Activated CD4-positive, alpha-beta T cell treated with anti-CD3 and anti-CD28 coated beads for 24 hours (primary cell): ENCODE results near the gene PCDHGA10.
"Not testable (repeated sequence)": the region's sequence is repeated elsewhere in the genome, so short reads cannot be mapped to it uniquely, and the experiment has no call there.

Source experiments
- DNase-seq, 2 donors: peaks; one replicate each; pipeline ENCODE4 v3.0.0-alpha.2; 2020; ENCODE audit warnings: low read depth in 2 of 2

Gene PCDHGA10

GRCh38 chr5:141412854-141413539, at the start of gene PCDHGA10:
Gene PCDHGA10 (plus strand): TSS chr5:141412987. CDS start chr5:141413176, 189 bp downstream.
- peak; percentile 32 to 44 for DNase-seq

GRCh38 chr5:141363952-141364660, 48.7 kb upstream of the PCDHGA10 start, which contains the start of gene PCDHGA5:
Gene PCDHGA5 (plus strand): TSS chr5:141364162. CDS start chr5:141364331, 169 bp downstream.
- no peak for DNase-seq

- DNase-seq: no peak
Measured at GRCh38 chr5:141366016-141366896, 46.5 kb upstream of the PCDHGA10 start.

- no peak for DNase-seq
Measured at GRCh38 chr5:141369994-141370848, 42.6 kb upstream of the PCDHGA10 start, which contains the start of gene PCDHGB3. Gene PCDHGB3 (plus strand): TSS chr5:141370242. CDS start chr5:141370395, 153 bp downstream.

GRCh38 chr5:141371572-141372475, 41.0 kb upstream of the PCDHGA10 start:
- DNase-seq: no peak

GRCh38 chr5:141373673-141374317, 39.0 kb upstream of the PCDHGA10 start, which contains the start of gene PCDHGA6:
Gene PCDHGA6 (plus strand): TSS chr5:141373891. CDS start chr5:141374084, 193 bp downstream.
- DNase-seq: no peak

GRCh38 chr5:141374627-141375026, 38.2 kb upstream of the PCDHGA10 start:
- DNase-seq: no peak

- DNase-seq: not testable (repeated sequence)
Measured at GRCh38 chr5:141375444-141376155, 37.2 kb upstream of the PCDHGA10 start.

GRCh38 chr5:141382469-141383294, 30.1 kb upstream of the PCDHGA10 start, which contains the start of gene PCDHGA7:
Gene PCDHGA7 (plus strand): TSS chr5:141382742. CDS start chr5:141382900, 158 bp downstream.
- no peak for DNase-seq

GRCh38 chr5:141383345-141383744, 29.4 kb upstream of the PCDHGA10 start:
- DNase-seq: no peak

GRCh38 chr5:141384471-141385267, 28.1 kb upstream of the PCDHGA10 start:
- DNase-seq: no peak

GRCh38 chr5:141387557-141388311, 25.1 kb upstream of the PCDHGA10 start, which contains the start of gene PCDHGB4:
Gene PCDHGB4 (plus strand): TSS chr5:141387698. CDS start chr5:141387885, 187 bp downstream.
- DNase-seq: not testable (repeated sequence)

- no peak for DNase-seq
Measured at GRCh38 chr5:141388661-141389060, 24.1 kb upstream of the PCDHGA10 start.

GRCh38 chr5:141389153-141390042, 23.4 kb upstream of the PCDHGA10 start:
- no peak for DNase-seq
